Right atrium auricular region (tissue), 2 donors: ENCODE measurements around the gene TEX28. TPM values are rescaled to one million over a fixed set of nuclear protein-coding genes. Genes with fewer than 3 reads are reported as not detected.
"Not testable (repeated sequence)": the region's sequence is repeated elsewhere in the genome, so short reads cannot be mapped to it uniquely, and the experiment has no call there.

Experiments
- DNase-seq: peaks from one replicate; pipeline ENCODE4 v3.0.0-alpha.2; 2019; ENCODE audit warnings: low spot score
- H3K27ac ChIP-seq, 2 donors: fragments of 200-600 bp; sonication (generic); 1 replicate in 1 of 2; 2 replicates in 1 of 2; pipeline ENCODE4 v1.5.1; 2016 to 2019
- H3K27me3 ChIP-seq, 2 donors: fragments of 200-600 bp; sonication (generic); one replicate each; pipeline versions ENCODE4 v1.5.1 to v1.6.0; 2017 to 2019
- H3K36me3 ChIP-seq: fragments of 200-600 bp; sonication (generic); one replicate; pipeline ENCODE4 v1.5.1; 2016
- H3K4me1 ChIP-seq, 2 donors: fragments of 200-600 bp; sonication (generic); one replicate each; pipeline versions ENCODE4 v1.5.1 to v1.6.0; 2017 to 2019
- H3K4me3 ChIP-seq, 2 donors: fragments of 200-600 bp; sonication (generic); 1 replicate in 1 of 2; 2 replicates in 1 of 2; pipeline ENCODE4 v1.5.1; 2017 to 2019; ENCODE audit warnings: mild to moderate bottlenecking in 1 of 2, moderate library complexity in 1 of 2
- H3K9me3 ChIP-seq, 2 donors: fragments of 200-600 bp; sonication (generic); one replicate each; pipeline ENCODE4 v1.5.1; 2019
- CTCF ChIP-seq, 2 donors: fragments of 200-600 bp; sonication (generic); IDR thresholded peaks; one replicate each; pipeline ENCODE4 v1.5.1; 2019; ENCODE audit warnings: antibody characterized with exemption in 2 of 2
- total RNA-seq, 2 donors: library from RNA; depleted of rRNA; stranded (reverse); fragments of >200 nt; gene quantifications; one replicate each; pipeline ENCODE4 v1.1.0, GENCODE V29; 2016

TEX28 gene
- total RNA-seq = not detected

- DNase-seq = no peak
- Histone ChIP-seq H3K4me3 (no peak within 1 kb of the TSS), H3K9me3 (peaks cover 0 to 3% of the 10 kb centered on the region in 2 donors), H3K4me1 (no peaks in the 10 kb centered on the region), H3K27me3 (no peaks in the 10 kb centered on the region), H3K36me3 (no peaks in the 10 kb centered on the region), H3K27ac (no peak within 1 kb of the TSS)
- no peak for TF ChIP-seq CTCF (IDR thresholded peaks at IDR 0.05)
Observed at GRCh38 chrX:154294791-154295574, at the start of gene TEX28. TEX28 (minus strand) TSS chrX:154295124; CDS start chrX:154292117, 3,007 bp downstream.

GRCh38 chrX:154343620-154344019 lies 48.7 kb upstream of the TEX28 start:
- H3K27ac ChIP-seq, H3K9me3 ChIP-seq, H3K36me3 ChIP-seq, H3K27me3 ChIP-seq, DNase-seq, H3K4me3 ChIP-seq, H3K4me1 ChIP-seq: not testable (repeated sequence)

GRCh38 chrX:154343063-154343462 lies 48.1 kb upstream of the TEX28 start:
- not testable (repeated sequence) for H3K9me3 ChIP-seq, DNase-seq, H3K4me3 ChIP-seq, H3K4me1 ChIP-seq, H3K36me3 ChIP-seq, H3K27ac ChIP-seq, H3K27me3 ChIP-seq

GRCh38 chrX:154341399-154342298 lies 46.7 kb upstream of the TEX28 start:
- not testable (repeated sequence) for H3K27me3 ChIP-seq, H3K9me3 ChIP-seq, H3K36me3 ChIP-seq, DNase-seq, H3K27ac ChIP-seq, H3K4me3 ChIP-seq, H3K4me1 ChIP-seq

GRCh38 chrX:154334496-154334895 lies 39.6 kb upstream of the TEX28 start:
- DNase-seq = no peak
- no peaks in the 10 kb centered on the region for H3K9me3 ChIP-seq
- H3K27ac ChIP-seq = no peak overlapping the region
- no peak for TF ChIP-seq CTCF (IDR thresholded peaks at IDR 0.05)
- no peaks in the 10 kb centered on the region for H3K36me3 ChIP-seq
- H3K4me1 ChIP-seq = no peaks in the 10 kb centered on the region
- H3K27me3 ChIP-seq = no peaks in the 10 kb centered on the region
- no peak overlapping the region for H3K4me3 ChIP-seq

- DNase-seq = no peak
- Histone ChIP-seq H3K36me3 (no peaks in the 10 kb centered on the region), H3K27ac (no peak overlapping the region), H3K9me3 (no peaks in the 10 kb centered on the region), H3K4me1 (no peaks in the 10 kb centered on the region), H3K27me3 (no peaks in the 10 kb centered on the region), H3K4me3 (no peak overlapping the region)
- no peak for TF ChIP-seq CTCF (IDR thresholded peaks at IDR 0.05)
Observed at GRCh38 chrX:154333837-154334271, 38.9 kb upstream of the TEX28 start.

GRCh38 chrX:154333116-154333515 lies 38.2 kb upstream of the TEX28 start:
- H3K36me3 ChIP-seq = no peaks in the 10 kb centered on the region
- no peaks in the 10 kb centered on the region for H3K27me3 ChIP-seq
- DNase-seq = no peak
- no peak overlapping the region for H3K4me3 ChIP-seq
- H3K27ac ChIP-seq = no peak overlapping the region
- no peaks in the 10 kb centered on the region for H3K9me3 ChIP-seq
- no peak for TF ChIP-seq CTCF (IDR thresholded peaks at IDR 0.05)
- H3K4me1 ChIP-seq = peaks cover 0 to under 1% of the 10 kb centered on the region in 2 donors
